Measurements from ENCODE around the gene OTUD6A. TPM values are rescaled to one million over a fixed set of nuclear protein-coding genes. Genes with fewer than 3 reads are reported as not detected.

The OTUD6A gene
- total RNA-seq, 1 donor from 2014 or later, result not detected

Other genes with a start within 250 kb of the OTUD6A start
- not detected in 2 replicates for gene AWAT2, start 12.5 kb upstream of the OTUD6A start, total RNA-seq
- 94.3 and 121 TPM in 2 replicates for gene IGBP1, start 71.0 kb downstream of the OTUD6A start, total RNA-seq
- not detected in 2 replicates for gene DGAT2L6, start 115.0 kb downstream of the OTUD6A start, total RNA-seq
- gene AWAT1, start 172.2 kb downstream of the OTUD6A start, total RNA-seq, result not detected in 2 replicates
- 0.15 TPM in 1 of 2 replicates, not detected in the other for gene P2RY4, start 197.7 kb downstream of the OTUD6A start, total RNA-seq
- not detected in 2 replicates for gene ARR3, start 205.9 kb downstream of the OTUD6A start, total RNA-seq
- not detected in 2 replicates for gene RAB41, start 219.7 kb downstream of the OTUD6A start, total RNA-seq
- gene PDZD11, start 227.5 kb downstream of the OTUD6A start, total RNA-seq, result 38.9 and 58.7 TPM in 2 replicates
- 0.80 and 6.6 TPM in 2 replicates for gene KIF4A, start 227.6 kb downstream of the OTUD6A start, total RNA-seq